Upper lobe of left lung (tissue), 6 donors: ENCODE measurements around the gene SEC14L5. TPM values are rescaled to one million over a fixed set of nuclear protein-coding genes. Genes with fewer than 3 reads are reported as not detected.

Source experiments
- ATAC-seq, 2 donors: fragments of 200-7000 bp; cut with Tn5 transposase; one replicate each; pipeline ENCODE4 v1.9.1; 2022; ENCODE audit warnings: mild to moderate bottlenecking in 2 of 2, moderate library complexity in 2 of 2; ENCODE audit not compliant: low FRiP score in 2 of 2
- DNase-seq, 2 donors: peaks; one replicate each; pipeline ENCODE4 v3.0.0-alpha.2; 2019 to 2020
- H3K27ac ChIP-seq, 4 donors: fragments of 200-600 bp; sonication (generic); one replicate each; pipeline ENCODE4 v1.5.1; 2016 to 2019
- H3K27me3 ChIP-seq, 4 donors: fragments of 200-600 bp; sonication (generic); one replicate each; pipeline ENCODE4 v1.5.1; 2017 to 2019
- H3K36me3 ChIP-seq, 4 donors: fragments of 200-600 bp; sonication (generic); one replicate each; pipeline ENCODE4 v1.5.1; 2016 to 2019
- H3K4me1 ChIP-seq, 4 donors: fragments of 200-600 bp; sonication (generic); one replicate each; pipeline ENCODE4 v1.5.1; 2018 to 2019
- H3K4me3 ChIP-seq, 4 donors: fragments of 200-600 bp; sonication (generic); one replicate each; pipeline ENCODE4 v1.5.1; 2017 to 2019; ENCODE audit warnings: mild to moderate bottlenecking in 2 of 4, moderate library complexity in 1 of 4
- H3K9me3 ChIP-seq, 4 donors: fragments of 200-600 bp; sonication (generic); one replicate each; pipeline ENCODE4 v1.5.1; 2018 to 2019
- EP300 ChIP-seq, 4 donors: sonication (generic); formaldehyde crosslinking; IDR thresholded peaks; one replicate each; pipeline ENCODE4 v1.5.1; 2017; ENCODE audit warnings: antibody characterized with exemption in 4 of 4, control low read depth in 2 of 4
- POLR2A ChIP-seq, 4 donors: fragments of 450-650 bp; IDR thresholded peaks; one replicate each; pipeline ENCODE4 v1.5.1; 2016 to 2017; ENCODE audit warnings: antibody characterized with exemption in 4 of 4, mild to moderate bottlenecking in 2 of 4
- POLR2AphosphoS5 ChIP-seq, 2 donors: sonication (generic); formaldehyde crosslinking; IDR thresholded peaks; one replicate each; pipeline ENCODE4 v1.5.1; 2017; ENCODE audit warnings: antibody characterized with exemption in 2 of 2
- WGBS, 2 donors: methylation state at CpG; one replicate each; pipeline ENCODE4 v1.1.5; 2017 to 2018; 5-methylcytosine and 5-hydroxymethylcytosine counted together
- total RNA-seq, 6 donors: library from RNA; depleted of rRNA in 4 of 6; stranded (reverse); fragments of >200 nt in 4 of 6; gene quantifications; one replicate each; pipeline versions ENCODE4 v1.1.0 to v1.2.1, GENCODE V29; 2016 to 2021
- TF ChIP-seq, protein P1 (sequence below), 6 experiments: fragments of 450-650 bp in 4 of 6; fragments of 200-600 bp in 2 of 6; sonication (generic) in 2 of 6; IDR thresholded peaks; one replicate each; pipeline ENCODE4 v1.5.1; 2016 to 2019; ENCODE audit warnings: antibody characterized with exemption in 6 of 6
- donor health status: DM: no; HTN: no; CAD: no; lungs with moderate emphysema.
- donor health status: DM: no; HTN: yes; CAD: no; lungs with severe emphysema.

The SEC14L5 gene
- total RNA-seq, 6 donors from 2014 or later: 0.20 to 1.7 (median 0.49) TPM; not detected in 1

DNA sequence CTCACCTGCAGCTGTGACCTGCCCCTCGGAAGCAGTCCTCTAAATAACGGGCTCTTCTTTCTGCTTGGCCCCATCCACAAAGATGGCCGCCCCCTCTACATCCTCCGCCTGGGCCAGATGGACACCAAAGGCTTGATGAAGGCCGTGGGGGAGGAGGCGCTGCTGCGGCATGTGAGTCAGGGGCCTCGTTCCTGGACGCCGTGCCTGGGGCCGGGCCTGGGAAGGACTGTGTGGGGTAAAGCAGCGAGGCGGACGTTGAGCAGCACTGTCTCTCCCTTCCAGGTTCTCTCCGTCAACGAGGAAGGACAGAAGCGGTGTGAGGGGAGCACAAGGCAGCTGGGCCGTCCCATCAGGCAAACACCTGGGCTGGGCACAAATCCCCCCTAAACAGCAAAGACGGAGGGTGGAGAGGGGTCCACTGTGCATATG is 42.5 kb downstream of the SEC14L5 start:
- ATAC-seq (peak; percentile 18 to 30), DNase-seq (no peak)
- no peaks in the 10 kb centered on the region for H3K27me3 ChIP-seq
- H3K4me3 ChIP-seq: no peak overlapping the region
- 82 to 86% methylated on average over 17 to 19 of the region's 19 CpGs for WGBS, 2 donors
- no peaks in the 10 kb centered on the region for H3K9me3 ChIP-seq
- no peaks in the 10 kb centered on the region for H3K36me3 ChIP-seq
- H3K4me1 ChIP-seq: no peaks in the 10 kb centered on the region
- no peak overlapping the region for H3K27ac ChIP-seq
- TF ChIP-seq, protein P1, sequence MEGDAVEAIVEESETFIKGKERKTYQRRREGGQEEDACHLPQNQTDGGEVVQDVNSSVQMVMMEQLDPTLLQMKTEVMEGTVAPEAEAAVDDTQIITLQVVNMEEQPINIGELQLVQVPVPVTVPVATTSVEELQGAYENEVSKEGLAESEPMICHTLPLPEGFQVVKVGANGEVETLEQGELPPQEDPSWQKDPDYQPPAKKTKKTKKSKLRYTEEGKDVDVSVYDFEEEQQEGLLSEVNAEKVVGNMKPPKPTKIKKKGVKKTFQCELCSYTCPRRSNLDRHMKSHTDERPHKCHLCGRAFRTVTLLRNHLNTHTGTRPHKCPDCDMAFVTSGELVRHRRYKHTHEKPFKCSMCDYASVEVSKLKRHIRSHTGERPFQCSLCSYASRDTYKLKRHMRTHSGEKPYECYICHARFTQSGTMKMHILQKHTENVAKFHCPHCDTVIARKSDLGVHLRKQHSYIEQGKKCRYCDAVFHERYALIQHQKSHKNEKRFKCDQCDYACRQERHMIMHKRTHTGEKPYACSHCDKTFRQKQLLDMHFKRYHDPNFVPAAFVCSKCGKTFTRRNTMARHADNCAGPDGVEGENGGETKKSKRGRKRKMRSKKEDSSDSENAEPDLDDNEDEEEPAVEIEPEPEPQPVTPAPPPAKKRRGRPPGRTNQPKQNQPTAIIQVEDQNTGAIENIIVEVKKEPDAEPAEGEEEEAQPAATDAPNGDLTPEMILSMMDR (IDR thresholded peaks at IDR 0.05): no peak
- TF ChIP-seq POLR2A (IDR thresholded peaks at IDR 0.05): no peak
- TF ChIP-seq POLR2AphosphoS5 (IDR thresholded peaks at IDR 0.05): no peak
- no peak for TF ChIP-seq EP300 (IDR thresholded peaks at IDR 0.05)

DNA sequence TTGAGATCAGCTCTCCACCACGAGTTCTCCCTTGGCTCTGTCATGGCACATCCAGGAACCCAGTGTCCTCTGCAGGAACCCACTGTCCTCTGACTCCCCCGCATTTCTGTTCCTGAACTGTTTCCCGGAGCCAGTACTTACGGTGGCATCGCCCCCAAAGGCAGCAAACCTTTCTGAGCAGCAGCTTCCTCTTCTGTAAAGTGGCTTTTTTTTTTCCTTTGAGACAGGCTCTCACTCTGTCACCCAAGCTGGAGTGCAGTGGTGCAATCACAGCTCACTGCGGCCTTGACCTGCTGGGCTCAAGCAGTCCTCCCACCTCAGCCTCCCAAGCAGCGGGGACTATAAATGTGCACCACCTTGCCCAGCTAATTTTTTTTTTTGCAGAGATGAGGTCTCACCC is 43.4 kb downstream of the SEC14L5 start:
- ATAC-seq (no peak), DNase-seq (no peak)
- TF ChIP-seq POLR2AphosphoS5 (IDR thresholded peaks at IDR 0.05): no peak
- TF ChIP-seq, protein P1 (IDR thresholded peaks at IDR 0.05): no peak
- TF ChIP-seq EP300 (IDR thresholded peaks at IDR 0.05): no peak
- TF ChIP-seq POLR2A (IDR thresholded peaks at IDR 0.05): no peak
- Histone ChIP-seq H3K4me3 (no peak overlapping the region), H3K9me3 (no peaks in the 10 kb centered on the region), H3K27ac (no peak overlapping the region), H3K36me3 (no peaks in the 10 kb centered on the region), H3K4me1 (no peaks in the 10 kb centered on the region), H3K27me3 (no peaks in the 10 kb centered on the region)
- 59 to 61% methylated on average over 6 to 7 of the region's 7 CpGs for WGBS, 2 donors

DNA sequence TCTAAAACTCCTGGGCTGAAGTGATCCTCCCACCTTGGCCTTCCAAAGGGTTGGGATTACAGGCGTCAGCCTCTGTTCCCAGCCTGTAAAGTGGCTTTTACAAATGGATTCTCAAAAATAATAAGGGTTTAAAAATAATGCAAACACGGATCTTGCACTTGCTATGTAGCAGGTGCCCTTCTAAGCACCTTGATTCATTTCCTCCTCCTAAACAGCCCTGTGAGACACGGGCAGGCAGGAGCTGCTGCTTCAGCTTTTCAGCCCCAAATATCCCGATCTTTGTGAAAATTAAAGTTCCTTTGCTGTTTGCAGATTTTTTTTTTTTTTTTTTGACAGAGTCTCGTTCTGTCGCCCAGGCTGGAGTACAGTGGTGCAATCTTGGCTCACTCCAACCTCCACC is 43.9 kb downstream of the SEC14L5 start:
- 68% methylated on average over 6 of the region's 6 CpGs for WGBS, 2 donors
- no peaks in the 10 kb centered on the region for H3K9me3 ChIP-seq
- H3K4me3 ChIP-seq: no peak overlapping the region
- H3K4me1 ChIP-seq: no peaks in the 10 kb centered on the region
- TF ChIP-seq POLR2A (IDR thresholded peaks at IDR 0.05) (no peak), EP300 (IDR thresholded peaks at IDR 0.05) (no peak), POLR2AphosphoS5 (IDR thresholded peaks at IDR 0.05) (no peak)
- TF ChIP-seq, protein P1 (IDR thresholded peaks at IDR 0.05): no peak
- H3K27ac ChIP-seq: no peak overlapping the region
- H3K27me3 ChIP-seq: no peaks in the 10 kb centered on the region
- H3K36me3 ChIP-seq: no peaks in the 10 kb centered on the region
- DNase-seq: no peak
- ATAC-seq: no peak

DNA sequence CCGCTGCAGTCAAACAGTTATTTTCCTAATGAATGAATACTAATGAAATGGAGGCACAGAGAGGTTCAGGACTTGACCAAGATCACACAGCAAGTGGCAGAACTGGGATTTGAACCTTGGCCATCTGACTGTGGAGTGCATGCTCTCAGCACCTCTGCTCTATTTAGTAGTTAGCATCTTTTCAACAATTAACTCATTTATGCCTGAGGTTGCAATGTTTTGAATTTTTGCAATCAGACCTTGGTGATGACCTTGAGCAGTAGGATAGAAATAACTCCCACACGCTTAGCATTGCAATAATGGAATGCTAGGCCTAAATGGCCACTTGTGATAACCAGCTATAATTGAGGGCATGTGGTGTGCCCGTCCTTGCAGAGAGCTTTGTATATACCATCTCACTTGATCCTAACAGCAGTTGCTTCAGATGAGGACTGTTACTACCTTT is 44.6 kb downstream of the SEC14L5 start:
- TF ChIP-seq, protein P1 (IDR thresholded peaks at IDR 0.05): no peak
- no peak for TF ChIP-seq EP300 (IDR thresholded peaks at IDR 0.05)
- no peak for ATAC-seq
- Histone ChIP-seq H3K4me1 (no peaks in the 10 kb centered on the region), H3K9me3 (no peaks in the 10 kb centered on the region), H3K27ac (no peak overlapping the region), H3K36me3 (no peaks in the 10 kb centered on the region), H3K27me3 (no peaks in the 10 kb centered on the region), H3K4me3 (no peak overlapping the region)
- 75 to 81% methylated on average over 3 of the region's 3 CpGs for WGBS, 2 donors
- no peak for DNase-seq

DNA sequence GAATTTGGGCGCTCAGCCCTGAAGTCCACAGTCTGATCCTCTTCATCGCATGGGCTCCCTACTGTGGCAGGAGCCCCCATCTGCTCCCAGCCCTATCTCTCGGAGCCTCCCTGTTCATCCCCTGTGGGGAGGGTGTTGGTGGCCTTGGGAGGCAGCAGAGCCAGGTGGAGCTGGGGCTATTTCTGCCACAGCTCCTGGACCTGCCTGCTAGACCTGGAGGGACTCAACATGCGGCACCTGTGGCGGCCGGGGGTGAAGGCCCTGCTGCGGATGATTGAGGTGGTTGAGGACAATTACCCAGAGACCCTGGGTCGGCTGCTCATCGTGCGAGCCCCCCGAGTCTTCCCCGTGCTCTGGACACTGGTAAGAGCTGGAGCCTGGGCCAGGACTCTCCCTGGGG is 45.1 kb downstream of the SEC14L5 start:
- Histone ChIP-seq H3K27ac (no peak overlapping the region), H3K4me3 (no peak overlapping the region), H3K27me3 (no peaks in the 10 kb centered on the region), H3K4me1 (no peaks in the 10 kb centered on the region), H3K36me3 (no peaks in the 10 kb centered on the region), H3K9me3 (no peaks in the 10 kb centered on the region)
- no peak for DNase-seq
- TF ChIP-seq POLR2A (IDR thresholded peaks at IDR 0.05) (no peak), EP300 (IDR thresholded peaks at IDR 0.05) (no peak), POLR2AphosphoS5 (IDR thresholded peaks at IDR 0.05) (no peak)
- WGBS, 2 donors: 64 to 88% methylated on average over 3 to 7 of the region's 12 CpGs
- no peak for ATAC-seq
